ENCODE data around the gene CCDC185.

The CCDC185 gene

DNA sequence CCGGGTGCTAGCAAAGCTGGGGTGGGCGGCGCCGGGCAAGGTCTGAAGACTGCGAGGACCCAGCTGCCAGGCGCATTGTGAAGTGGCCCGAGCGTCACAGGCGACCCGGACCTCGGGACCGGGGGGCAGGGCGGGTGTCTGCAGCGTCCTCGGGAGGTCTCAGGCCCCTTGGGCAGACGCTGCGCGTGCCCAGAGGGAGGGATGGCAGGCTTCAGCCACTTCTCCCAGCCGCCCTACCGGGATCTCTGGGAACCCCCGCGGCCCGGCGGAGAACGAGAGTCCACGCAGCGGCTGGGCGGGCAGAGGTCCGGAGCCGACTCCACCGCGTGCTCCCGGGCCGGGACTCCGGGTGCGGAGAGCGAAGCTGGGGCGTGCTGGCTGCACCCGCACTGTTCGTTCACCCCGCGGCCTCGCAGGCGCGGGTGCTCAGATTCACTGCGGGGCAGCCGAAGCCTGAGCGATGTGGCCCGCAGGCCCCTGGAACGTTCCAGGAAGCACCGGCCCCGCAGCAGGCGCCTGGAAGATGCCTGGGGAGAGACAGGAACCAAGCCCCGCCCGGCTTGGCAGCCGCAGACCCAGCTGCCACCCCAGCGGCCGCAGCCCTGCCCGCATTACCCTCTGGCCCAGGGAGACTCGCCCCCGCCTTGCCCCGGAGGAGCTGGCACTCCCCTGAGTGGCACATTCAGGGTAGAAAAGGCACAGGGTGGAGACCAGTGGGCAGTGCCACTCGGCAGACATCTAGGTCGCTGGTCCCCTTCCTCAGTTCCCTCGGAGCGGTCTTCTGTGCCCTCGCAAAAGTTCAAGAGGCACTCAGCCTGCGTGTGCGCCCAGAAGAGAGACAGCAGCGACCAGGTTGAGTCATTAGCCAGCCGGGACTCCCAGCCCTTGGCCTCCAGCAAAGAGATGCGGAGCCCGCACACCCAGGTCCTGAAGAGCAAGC lies at the start of gene CCDC185:
Gene CCDC185, plus strand, starts transcription at position 141 of the 940 bp plus-strand sequence. Its CDS starts 61 bp downstream, at position 202.
- no peak for DNase-seq

DNA sequence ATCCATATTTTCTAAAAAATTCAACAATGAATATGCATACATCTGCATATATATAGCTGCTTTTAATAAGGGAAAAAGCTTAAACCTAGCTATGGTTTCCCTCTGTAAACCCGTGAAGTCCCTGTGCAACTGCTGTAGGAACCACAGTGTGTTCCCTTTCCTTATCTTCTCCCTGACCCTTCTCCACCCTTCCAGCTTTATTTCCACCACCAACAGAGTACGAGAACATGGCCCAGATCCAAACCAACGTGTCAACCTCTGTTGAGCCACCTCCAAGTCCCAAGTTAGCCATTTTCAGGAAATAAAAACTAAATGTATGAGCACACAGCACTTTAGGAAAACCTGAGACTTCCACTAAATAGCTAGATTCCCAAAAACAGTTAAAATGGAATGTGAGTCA lies 49.5 kb upstream of the CCDC185 start:
- DNase-seq = no peak

DNA sequence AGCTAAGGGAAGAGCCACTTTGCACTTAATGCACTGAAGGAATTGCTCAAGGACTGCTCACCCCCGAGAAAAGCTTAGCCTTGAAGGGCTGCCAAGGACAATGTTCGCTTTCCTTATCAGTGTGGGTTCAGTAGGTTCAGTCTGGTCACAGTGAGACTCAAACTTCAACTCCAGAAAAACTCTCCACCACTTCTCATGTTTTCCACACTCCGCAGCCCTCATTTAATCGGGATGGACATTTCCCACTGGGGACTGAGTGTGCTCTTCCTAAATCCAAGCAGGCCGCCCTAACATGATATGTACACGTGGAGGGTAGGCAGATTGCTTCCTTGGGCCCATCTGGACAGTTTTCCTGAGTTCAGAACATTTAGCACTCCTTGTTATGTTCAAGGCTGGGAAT lies 48.7 kb upstream of the CCDC185 start:
- no peak for DNase-seq

DNA sequence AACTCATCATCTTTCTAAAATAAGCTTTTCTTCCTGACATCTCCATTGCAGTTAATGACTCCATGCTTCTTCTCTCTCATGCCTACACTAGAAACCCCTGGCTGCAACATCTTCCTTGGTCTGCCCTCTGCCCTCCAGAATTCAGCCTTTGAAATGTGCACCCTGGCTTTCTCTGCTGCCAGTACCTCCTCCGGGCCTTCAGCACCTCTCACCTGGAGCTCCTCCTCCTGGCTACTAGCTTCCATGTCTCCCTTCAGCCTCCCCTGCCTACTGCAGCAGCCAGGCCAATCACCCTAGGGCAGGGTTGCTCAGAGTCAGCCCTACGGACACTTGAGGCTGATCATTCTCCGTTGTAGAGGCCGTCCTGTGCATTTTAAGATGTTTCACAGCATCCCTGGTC lies 47.5 kb upstream of the CCDC185 start:
- no peak for DNase-seq

DNA sequence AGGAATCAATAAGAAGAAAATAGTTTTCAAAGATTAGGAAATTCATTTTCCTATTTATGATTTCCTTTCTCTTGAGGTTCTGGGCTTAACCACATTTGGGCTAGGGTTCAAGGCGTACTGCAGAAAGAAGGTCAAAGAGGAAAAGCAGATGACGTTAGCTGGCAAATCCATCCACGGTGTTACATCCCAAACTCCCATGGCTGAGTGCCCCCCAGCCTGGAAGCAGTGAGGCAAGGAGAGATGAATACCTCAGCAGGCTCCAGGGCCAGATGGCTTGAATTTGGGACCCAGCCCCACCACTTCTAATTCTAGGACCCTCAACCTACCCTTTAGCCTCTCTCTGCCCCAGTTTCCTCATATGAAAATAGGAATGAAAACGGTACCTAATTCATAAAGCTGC lies 46.9 kb upstream of the CCDC185 start:
- no peak for DNase-seq

DNA sequence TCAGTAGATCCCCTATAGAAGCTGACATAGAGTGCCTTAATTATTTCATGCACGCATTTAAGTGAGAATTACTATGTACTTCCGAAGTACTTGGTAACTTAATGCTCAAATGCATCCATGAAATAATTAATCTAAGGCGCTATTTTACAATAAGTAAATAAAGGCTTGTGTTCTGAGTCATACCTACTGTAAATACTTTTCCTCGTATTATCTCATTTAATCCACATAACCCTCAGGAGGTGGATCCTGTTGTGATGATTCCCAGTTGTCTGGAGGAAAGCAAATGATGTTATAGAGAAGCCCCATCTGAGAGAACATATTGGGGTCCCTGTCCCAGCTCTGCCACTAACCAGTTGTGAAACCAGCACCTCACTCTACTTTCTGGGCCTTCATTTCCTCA lies 45.6 kb upstream of the CCDC185 start:
- DNase-seq = no peak

DNA sequence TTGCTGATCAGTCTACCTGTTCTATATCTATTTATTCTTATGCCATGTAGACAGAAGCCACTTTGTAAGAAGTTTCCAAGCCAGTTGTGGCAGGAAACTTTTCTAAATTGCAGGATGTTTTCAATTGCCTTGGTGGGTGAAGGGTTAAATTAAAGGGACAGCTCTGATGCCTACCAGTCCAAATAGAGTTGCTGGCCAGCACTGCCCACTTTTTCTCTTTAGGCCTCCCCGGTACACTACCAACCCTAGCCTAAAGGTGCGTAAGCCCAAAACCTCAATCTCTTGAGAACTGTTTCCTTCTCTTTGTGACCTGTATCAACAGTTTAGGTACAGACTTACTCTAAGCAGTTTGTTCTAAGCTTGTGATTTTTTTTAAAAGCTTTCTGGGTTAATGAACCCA lies 44.8 kb upstream of the CCDC185 start:
- DNase-seq = no peak

DNA sequence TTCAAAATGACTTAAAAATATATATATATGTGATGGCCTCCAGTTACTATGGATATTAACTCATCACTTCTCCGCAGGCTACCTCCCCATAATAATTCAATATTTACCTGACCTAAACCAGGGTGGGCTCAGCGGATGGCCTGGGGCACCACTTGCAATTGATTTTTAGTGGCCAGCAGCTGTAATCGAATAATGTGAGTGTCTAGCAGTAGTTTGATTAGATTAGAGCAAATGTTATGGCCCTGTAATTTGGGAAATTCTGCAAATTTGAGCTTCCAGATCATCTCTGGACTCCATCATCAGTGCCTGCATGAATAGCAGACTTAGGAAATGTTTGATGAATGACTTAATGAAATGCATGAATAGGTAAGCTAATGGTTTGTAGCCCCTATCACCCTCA lies 44.0 kb upstream of the CCDC185 start:
- DNase-seq = no peak

DNA sequence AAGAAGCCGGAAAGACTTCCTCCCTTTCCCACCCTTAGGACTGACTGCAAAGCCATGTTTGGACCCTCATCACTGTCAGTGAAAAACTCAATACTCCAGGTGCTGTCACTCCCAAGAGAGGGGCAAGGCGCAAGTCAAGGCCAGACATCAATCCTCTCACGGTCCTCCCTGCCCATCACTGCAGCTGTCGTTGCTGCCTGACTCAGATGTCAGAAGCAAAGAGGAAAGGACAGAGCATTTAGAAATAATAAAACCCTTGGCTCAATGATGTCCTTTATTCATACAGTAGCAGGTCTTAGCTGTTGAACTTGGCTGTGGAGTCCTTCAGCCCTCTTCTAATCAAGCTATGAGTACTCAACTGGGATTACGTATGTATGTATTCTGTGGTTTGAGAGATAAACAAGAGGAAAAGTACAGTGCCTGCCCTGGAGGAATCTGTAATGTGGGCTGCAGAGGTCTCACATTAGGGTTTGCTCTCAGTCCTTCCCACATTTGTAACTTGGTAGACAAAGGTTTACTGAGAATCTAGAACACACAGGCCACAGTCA lies 42.8 kb upstream of the CCDC185 start:
- DNase-seq = no peak

DNA sequence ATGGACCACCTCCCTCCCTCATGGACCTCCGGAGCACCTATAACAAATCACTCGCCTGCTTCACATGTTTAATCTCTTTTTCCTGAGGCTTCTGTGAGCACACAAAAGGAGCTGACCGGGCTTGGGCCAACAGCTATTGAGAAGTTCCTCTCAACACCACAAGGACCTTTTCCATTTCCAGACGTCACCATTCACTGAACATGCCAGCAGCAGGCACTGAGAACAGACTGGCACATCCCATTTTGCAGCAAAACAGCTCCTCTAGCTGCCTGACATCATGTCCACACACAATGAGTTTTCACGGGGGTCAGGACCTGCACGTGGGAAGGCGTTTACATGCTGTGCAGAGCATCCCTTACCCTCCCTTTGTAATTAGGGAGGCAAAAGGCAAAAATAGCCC lies 40.3 kb upstream of the CCDC185 start:
- no peak for DNase-seq

DNA sequence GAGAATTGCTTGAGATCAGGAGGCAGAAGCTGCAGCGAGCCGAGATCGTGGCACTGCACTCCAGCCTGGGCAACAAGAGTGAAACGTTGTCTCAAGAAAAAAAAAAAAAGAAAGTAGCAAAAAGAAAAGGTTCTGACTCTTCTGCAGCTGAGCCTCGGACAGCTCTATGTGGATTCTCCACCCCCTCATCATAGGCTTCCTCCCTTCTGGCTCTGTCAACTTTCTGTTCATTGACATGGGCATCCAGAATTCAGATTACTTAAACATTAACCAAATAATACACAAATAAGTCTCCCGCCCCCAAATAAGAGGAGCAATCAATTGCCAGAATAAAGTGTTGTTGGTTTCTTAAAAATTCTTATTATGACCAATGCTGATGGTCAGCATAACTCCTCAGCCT lies 39.3 kb upstream of the CCDC185 start:
- no peak for DNase-seq

DNA sequence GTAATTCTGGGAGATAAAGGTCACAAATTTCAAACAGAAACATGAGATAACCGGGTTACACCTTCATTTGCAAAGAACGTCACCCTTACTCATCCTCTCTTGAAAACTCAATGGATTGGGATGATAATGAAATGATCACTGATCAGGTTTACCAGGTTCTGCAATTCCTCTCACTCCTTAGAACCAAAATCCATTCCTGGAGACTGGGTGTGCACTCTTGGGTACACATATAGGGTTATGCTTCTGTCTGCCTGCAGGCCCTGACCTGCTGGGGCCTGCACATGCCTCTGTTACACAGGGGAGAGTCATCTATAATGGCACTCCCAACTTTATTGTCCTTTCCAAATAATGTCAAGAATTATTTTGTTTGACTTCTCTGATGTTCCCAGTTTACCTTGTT lies 37.5 kb upstream of the CCDC185 start:
- no peak for DNase-seq

DNA sequence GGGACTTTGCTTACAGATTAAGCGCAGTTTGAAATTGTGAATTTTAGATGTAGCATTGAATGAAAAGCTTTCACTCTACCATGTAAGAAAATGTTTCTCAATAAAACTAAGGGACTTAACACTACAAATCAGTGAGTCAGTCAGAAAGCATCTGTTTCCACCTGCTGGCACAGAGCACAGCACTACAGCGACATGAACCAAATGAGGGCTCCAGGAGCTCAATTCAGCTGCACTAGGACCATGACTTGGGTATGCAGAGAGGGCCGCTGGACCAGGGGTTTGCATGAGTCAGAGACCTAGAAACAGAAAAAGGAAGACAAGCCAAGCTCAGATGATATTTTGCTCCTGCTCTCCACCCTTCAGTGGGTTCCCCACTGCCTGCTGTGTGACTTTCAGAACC lies 34.4 kb upstream of the CCDC185 start:
- DNase-seq = no peak

DNA sequence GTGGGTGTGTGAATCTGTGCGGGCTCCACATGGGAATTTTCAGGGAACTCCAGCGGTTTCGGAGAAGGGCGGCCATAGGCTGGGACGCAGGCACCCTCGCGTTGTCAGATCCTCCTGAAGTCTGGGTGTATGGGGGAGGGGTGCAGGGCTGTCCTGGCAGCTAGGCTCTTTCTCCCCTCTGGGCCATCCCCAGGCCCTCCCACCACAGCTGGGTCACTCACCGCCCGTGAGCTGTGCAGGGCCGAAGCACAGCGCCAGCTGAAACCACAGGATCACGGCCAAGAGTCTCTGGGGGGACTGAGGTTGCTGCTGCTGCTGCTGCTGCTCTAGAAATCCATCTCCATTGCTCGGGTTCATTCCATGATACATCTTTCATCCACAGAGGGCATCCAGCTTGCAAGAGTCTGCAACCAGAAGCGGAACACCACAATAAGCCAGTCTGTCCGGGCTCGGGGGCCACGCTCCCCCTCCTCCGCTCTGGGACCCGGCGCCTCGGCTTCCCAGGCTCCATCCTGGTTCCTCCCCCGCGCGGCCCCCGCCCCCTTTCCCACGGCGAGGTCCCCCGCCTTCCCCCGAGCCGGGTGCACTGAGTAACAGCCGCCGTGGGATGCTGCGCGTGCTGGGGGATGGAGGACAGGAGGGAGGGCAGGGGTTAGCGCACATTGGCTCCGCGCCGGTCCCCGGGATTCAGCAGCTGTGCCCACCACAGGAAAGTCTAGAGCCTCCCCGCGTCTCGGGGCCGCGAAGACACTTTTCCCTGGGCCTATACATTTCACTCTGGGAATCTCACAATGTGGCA lies 30.0 kb upstream of the CCDC185 start:
- peak; percentile 42 for DNase-seq

DNA sequence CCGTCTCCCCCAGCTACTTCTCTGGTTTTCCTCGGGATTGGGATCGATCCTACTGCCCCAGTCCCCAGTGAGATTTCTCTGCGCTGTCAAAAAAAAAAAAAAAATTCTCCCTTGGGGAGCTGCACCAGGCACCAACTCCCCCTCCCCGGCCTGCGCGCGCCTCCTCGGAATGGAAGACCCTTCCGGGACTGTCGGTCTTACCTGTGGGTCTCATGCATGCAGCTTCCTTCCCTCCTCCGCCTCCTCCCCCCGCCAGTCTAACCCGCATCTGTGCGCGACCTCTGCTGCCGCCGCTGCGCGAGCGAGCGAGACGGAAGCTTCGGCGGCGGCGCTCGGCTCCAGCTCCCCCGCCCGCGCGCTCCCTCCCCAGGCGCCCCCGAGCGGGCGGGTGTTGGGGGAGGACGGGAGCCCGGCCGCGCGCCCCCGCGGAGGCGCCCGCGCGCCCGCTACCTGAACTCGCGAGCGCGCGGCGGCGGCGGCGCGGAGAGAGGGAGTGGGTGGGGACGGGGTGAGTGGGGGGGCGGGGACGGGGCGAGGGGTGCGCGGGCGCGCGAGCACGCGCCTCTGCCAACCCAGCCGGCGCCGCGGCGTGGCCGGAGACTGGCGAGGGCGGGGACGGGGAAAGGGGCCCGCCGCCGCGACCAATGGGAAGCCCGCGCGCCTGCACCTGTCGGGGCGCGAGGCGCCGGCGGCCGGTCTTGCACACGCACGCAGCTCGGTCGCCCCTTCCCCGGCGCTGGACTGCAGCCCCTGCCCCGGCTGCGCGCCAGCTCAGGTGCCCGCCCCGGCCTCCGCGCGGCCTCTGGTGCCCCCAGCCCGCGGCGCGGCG lies 29.1 kb upstream of the CCDC185 start, which contains the start of gene SUSD4:
Gene SUSD4, minus strand, starts transcription at position 321 of the 829 bp plus-strand sequence. CDS start 751 bp downstream, outside the sequence.
- peak; percentile 15 for DNase-seq

DNA sequence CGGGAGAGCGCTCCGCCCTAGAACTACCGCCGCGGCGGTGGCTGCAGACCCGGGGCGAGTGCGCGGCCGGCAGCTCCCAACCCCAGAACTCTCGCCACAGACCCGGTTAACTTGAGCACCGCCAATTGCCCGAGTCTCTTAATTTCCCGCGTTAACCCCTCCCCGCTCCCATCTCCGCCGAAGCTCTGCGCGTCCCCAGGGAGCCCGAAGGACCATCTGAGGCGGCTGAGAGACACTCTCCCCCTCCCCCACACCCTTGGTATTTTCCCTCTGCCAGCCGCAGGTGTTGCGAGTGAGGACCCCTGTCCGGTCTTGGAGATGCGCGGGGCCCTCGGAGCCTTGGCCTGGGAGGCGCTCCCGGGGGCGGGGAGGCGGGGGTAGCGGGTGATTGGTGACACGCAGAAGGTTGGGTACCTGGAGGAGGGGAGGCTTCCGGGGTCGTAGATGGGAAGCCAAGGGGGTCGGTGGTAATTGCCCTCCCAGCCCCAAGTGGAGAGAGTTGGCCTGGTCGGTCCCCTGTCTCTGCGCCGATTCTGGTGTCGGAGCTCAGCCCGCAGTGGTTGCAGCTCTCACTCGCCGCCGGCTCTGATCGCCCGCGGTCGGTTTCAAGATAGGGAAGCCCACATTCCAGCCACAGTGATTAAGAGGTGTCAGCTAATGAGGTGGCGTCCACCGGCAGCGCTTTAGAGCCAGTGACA lies 28.4 kb upstream of the CCDC185 start:
- no peak for DNase-seq

DNA sequence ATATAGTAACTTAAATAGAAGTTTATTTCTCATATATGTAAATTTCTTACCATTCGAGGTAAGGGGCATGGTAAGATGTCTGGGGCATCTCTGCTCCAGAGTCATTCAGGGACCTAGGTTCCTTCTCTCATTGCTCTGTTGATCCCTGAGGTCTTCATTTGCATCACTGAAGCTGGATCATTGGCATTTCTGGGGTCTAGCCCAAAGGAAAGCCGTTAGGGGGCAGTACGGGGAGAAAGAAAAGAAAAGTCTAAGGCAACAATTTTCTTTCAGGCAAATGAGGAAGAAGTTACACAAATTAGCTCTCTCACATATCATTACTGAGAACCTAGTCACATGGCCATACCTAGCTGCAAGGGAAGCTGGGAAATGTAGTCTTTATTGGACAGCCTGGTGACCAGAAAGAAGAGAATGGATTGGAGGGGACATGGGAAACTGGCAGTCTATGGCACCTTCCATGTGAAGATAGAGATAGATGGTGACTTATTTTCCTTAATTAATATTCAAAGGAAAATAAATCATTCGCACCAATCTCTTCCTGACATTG lies 19.1 kb upstream of the CCDC185 start:
- no peak for DNase-seq

DNA sequence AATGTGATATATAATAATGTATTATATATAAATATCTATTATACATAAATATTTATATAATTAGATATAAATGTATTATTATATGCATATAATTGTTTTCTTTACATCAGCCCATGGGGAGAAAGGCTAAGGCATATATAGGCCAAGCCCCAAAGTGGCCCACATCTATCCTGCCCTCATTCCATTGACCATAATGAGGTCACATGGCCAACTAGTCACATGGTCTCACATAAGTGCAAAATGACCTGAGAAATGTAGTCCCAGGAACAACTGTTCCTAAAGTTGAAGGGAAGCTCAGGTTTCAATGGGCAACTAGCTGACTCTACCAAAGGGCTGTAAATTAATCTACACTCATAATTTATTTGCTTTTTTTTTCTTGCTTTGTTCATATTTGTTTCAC lies 14.5 kb upstream of the CCDC185 start:
- no peak for DNase-seq

DNA sequence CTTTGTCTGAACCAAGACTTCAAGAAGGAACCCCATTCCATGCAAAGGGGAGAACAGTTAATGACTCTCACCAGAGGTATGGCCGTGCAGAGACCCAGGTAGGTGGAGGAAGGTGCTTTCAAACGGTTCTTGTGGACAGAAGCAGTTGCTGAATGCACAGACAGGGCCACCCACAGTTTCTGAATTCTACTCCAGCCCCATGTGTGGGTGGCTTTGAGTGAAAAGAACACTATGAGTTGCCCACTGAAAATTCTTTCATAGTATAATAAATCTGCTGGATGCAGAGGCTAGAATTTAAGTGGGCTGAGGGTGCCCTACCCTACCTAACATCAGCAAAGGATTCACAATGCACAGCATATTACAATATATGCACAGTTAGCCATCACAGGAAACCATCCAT lies 7.2 kb upstream of the CCDC185 start:
- DNase-seq = no peak

DNA sequence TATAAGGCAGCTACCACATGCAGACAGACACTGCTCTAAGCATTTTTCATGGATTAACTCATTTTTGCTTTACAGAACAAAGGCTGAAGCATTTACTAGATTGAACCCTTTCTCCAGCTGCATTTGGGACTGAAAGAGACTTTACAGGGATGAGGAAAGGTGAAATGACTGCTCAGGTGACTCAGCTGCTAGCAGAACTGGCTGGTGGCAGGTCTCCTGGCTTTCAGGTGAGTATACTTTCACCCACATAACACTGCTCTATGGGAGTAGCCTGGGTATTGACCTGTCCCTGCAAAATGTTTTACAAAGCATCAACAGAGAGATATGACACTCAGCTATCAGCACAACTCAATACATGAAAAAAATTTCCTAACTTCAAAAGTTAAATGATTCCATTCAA lies 2.6 kb upstream of the CCDC185 start:
- no peak for DNase-seq

DNA sequence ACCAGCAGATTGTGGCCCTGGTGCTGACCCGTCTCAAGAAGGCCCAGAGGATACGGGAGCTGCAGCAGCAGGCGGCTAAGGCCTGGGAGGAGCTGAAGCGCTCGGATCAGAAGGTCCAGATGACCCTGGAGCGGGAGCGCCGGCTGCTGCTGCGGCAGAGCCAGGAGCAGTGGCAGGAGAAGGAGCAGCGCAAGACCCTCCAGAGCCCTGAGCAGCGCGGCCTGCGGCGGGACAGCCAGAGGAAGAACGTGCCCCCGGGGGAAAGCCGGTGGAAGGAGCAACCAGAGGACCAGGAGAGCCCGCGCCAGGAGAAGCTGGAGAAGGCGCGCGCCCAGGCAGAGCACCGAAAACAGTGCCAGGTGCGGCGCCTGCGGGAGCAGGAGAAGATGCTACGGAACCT lies 1.0 kb downstream of the CCDC185 start:
- no peak for DNase-seq

DNA sequence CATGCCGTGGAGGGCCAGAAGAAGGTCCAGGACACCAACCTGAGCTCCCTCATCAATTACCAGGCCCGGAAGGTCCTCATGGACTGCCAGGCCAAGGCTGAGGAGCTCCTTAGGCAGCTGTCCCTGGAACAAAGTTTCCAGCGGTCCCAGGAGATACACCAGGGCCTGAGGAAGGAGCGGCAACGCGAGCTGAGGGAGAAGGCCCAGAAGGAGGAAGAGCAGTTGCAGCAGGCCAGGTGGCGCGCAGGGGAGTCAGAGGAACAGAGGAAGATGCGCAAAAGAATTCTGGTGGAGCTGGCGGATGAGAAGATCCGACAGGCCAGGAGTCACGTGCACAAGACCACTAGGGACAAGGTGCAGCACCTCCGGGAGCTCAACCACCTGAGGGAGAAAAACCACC lies 1.5 kb downstream of the CCDC185 start:
- DNase-seq = no peak

Data from fibroblast of skin of right biceps (primary cell).